ENCODE data around the gene SPATS2L.
A peak's percentile ranks its signal among the peaks of the same experiment; 100 is the strongest.

SPATS2L gene
- 11.8 to 13.9 (median 12.0) reads per million in 3 donors for total RNA-seq

GRCh38 chr2:200306196-200306930 is at the start of gene SPATS2L:
SPATS2L (plus strand) TSS chr2:200306693; CDS start chr2:200389245, 82,552 bp downstream.
- Histone ChIP-seq H3K9me3 (ENCODE audit: control insufficient read depth, low read length) (no peaks in the 10 kb centered on the region), H3K4me1 (ENCODE audit: control insufficient read depth, insufficient read depth, low read length, poor library complexity, severe bottlenecking) (no peaks in the 10 kb centered on the region), H3K27ac (ENCODE audit: insufficient read depth, low read length, poor library complexity, severe bottlenecking) (no peak within 1 kb of the TSS), H3K27me3 (replicated peaks; ENCODE audit: control insufficient read depth, insufficient read depth, low read length, poor library complexity, severe bottlenecking) (no peaks in the 10 kb centered on the region), H3K36me3 (ENCODE audit: control insufficient read depth, insufficient read depth, low read length) (no peaks in the 10 kb centered on the region), H3K4me3 (ENCODE audit: insufficient read depth, low read depth, low read length, poor library complexity, severe bottlenecking) (peak within 1 kb of the TSS; percentile 72)
- peak; percentile 4 to 15 (median 9) for DNase-seq

DNA sequence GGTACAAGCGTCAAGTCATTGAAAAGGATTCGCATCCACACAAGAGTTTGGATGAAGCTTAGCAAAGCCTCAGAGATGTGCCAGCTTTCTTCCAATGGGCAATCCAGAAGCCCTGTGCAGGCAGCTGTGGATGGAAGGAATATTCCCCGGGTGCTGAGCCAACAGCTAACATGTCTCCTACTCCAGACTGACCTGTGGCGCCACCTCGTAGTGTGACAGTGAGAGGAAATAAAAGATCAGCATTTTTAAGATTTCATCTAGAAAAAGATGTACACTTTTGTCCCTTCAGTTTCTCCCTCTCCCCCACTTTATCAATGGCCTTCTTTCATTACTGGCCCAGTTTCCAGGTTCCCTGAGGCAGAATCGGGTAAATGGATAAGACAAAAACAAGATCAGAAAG is 48.9 kb upstream of the SPATS2L start:
- Histone ChIP-seq H3K9me3 (ENCODE audit: control insufficient read depth, low read length) (no peaks in the 10 kb centered on the region), H3K4me1 (ENCODE audit: control insufficient read depth, insufficient read depth, low read length, poor library complexity, severe bottlenecking) (no peaks in the 10 kb centered on the region), H3K4me3 (ENCODE audit: insufficient read depth, low read depth, low read length, poor library complexity, severe bottlenecking) (no peak overlapping the region), H3K36me3 (ENCODE audit: control insufficient read depth, insufficient read depth, low read length) (no peaks in the 10 kb centered on the region), H3K27ac (ENCODE audit: insufficient read depth, low read length, poor library complexity, severe bottlenecking) (no peak overlapping the region), H3K27me3 (replicated peaks; ENCODE audit: control insufficient read depth, insufficient read depth, low read length, poor library complexity, severe bottlenecking) (no peaks in the 10 kb centered on the region)
- no peak for DNase-seq

- H3K27ac ChIP-seq (ENCODE audit: insufficient read depth, low read length, poor library complexity, severe bottlenecking), result no peak overlapping the region
Observed at GRCh38 chr2:200258081-200258480, 48.4 kb upstream of the SPATS2L start.

DNA sequence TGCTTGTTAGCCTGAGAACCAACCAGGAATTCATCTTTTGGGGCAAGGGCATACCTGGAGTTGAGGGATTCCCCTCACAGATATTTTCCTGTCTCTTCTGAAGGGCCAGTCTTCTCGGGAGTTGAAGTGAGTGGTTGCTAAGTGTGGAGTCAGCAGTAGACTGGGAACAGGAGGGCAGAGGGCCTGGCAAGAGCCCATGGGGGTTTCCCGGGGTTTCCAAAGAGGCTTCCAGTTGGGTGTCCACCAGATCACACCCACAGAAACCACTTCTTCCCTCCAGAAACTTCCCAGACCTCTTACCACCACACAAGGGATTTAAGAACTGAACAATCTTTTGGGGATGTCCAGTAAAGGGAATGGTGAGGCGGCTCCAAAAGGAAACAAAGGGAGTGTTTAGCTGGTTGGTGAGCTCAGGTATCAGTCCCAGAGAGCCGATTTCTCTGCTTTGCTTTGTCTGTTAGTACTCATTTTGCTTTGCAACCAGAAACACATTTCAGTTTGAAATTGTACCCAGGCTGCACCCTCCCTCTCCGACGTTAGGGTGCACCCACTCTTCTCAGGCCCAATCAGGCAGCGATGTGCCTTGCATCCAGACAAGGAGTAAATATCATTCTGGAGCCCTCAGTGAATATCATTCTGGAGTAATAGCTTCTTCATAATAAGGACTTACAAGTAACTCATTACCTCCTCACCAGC is 47.5 kb upstream of the SPATS2L start:
- no peaks in the 10 kb centered on the region for H3K27me3 ChIP-seq (replicated peaks; ENCODE audit: control insufficient read depth, insufficient read depth, low read length, poor library complexity, severe bottlenecking)
- H3K27ac ChIP-seq (ENCODE audit: insufficient read depth, low read length, poor library complexity, severe bottlenecking), result no peak overlapping the region
- DNase-seq, result no peak
- H3K4me3 ChIP-seq (ENCODE audit: insufficient read depth, low read depth, low read length, poor library complexity, severe bottlenecking), result no peak overlapping the region
- no peaks in the 10 kb centered on the region for H3K36me3 ChIP-seq (ENCODE audit: control insufficient read depth, insufficient read depth, low read length)
- no peaks in the 10 kb centered on the region for H3K4me1 ChIP-seq (ENCODE audit: control insufficient read depth, insufficient read depth, low read length, poor library complexity, severe bottlenecking)
- no peaks in the 10 kb centered on the region for H3K9me3 ChIP-seq (ENCODE audit: control insufficient read depth, low read length)

More at GRCh38 chr2:200258081-200258480, 48.4 kb upstream of the SPATS2L start:
- Histone ChIP-seq H3K4me3 (ENCODE audit: insufficient read depth, low read depth, low read length, poor library complexity, severe bottlenecking) (no peak overlapping the region), H3K4me1 (ENCODE audit: control insufficient read depth, insufficient read depth, low read length, poor library complexity, severe bottlenecking) (no peaks in the 10 kb centered on the region), H3K36me3 (ENCODE audit: control insufficient read depth, insufficient read depth, low read length) (no peaks in the 10 kb centered on the region), H3K27me3 (replicated peaks; ENCODE audit: control insufficient read depth, insufficient read depth, low read length, poor library complexity, severe bottlenecking) (no peaks in the 10 kb centered on the region), H3K9me3 (ENCODE audit: control insufficient read depth, low read length) (no peaks in the 10 kb centered on the region)
- no peak for DNase-seq

GRCh38 chr2:200259577-200259957 is 46.9 kb upstream of the SPATS2L start:
- Histone ChIP-seq H3K27ac (ENCODE audit: insufficient read depth, low read length, poor library complexity, severe bottlenecking) (no peak overlapping the region), H3K36me3 (ENCODE audit: control insufficient read depth, insufficient read depth, low read length) (no peaks in the 10 kb centered on the region), H3K4me3 (ENCODE audit: insufficient read depth, low read depth, low read length, poor library complexity, severe bottlenecking) (no peak overlapping the region), H3K4me1 (ENCODE audit: control insufficient read depth, insufficient read depth, low read length, poor library complexity, severe bottlenecking) (no peaks in the 10 kb centered on the region), H3K9me3 (ENCODE audit: control insufficient read depth, low read length) (no peaks in the 10 kb centered on the region), H3K27me3 (replicated peaks; ENCODE audit: control insufficient read depth, insufficient read depth, low read length, poor library complexity, severe bottlenecking) (no peaks in the 10 kb centered on the region)
- DNase-seq, result no peak

GRCh38 chr2:200262047-200262446 is 44.4 kb upstream of the SPATS2L start:
- H3K27me3 ChIP-seq (replicated peaks; ENCODE audit: control insufficient read depth, insufficient read depth, low read length, poor library complexity, severe bottlenecking), result no peaks in the 10 kb centered on the region
- no peaks in the 10 kb centered on the region for H3K9me3 ChIP-seq (ENCODE audit: control insufficient read depth, low read length)
- no peak overlapping the region for H3K27ac ChIP-seq (ENCODE audit: insufficient read depth, low read length, poor library complexity, severe bottlenecking)
- no peak for DNase-seq
- no peaks in the 10 kb centered on the region for H3K36me3 ChIP-seq (ENCODE audit: control insufficient read depth, insufficient read depth, low read length)
- H3K4me1 ChIP-seq (ENCODE audit: control insufficient read depth, insufficient read depth, low read length, poor library complexity, severe bottlenecking), result no peaks in the 10 kb centered on the region
- no peak overlapping the region for H3K4me3 ChIP-seq (ENCODE audit: insufficient read depth, low read depth, low read length, poor library complexity, severe bottlenecking)

- Histone ChIP-seq H3K4me3 (ENCODE audit: insufficient read depth, low read depth, low read length, poor library complexity, severe bottlenecking) (no peak overlapping the region), H3K9me3 (ENCODE audit: control insufficient read depth, low read length) (no peaks in the 10 kb centered on the region)
- DNase-seq, result no peak
Observed at GRCh38 chr2:200263279-200263678, 43.2 kb upstream of the SPATS2L start.

GRCh38 chr2:200264631-200265030 is 41.9 kb upstream of the SPATS2L start:
- Histone ChIP-seq H3K27me3 (replicated peaks; ENCODE audit: control insufficient read depth, insufficient read depth, low read length, poor library complexity, severe bottlenecking) (no peaks in the 10 kb centered on the region), H3K4me1 (ENCODE audit: control insufficient read depth, insufficient read depth, low read length, poor library complexity, severe bottlenecking) (no peaks in the 10 kb centered on the region), H3K36me3 (ENCODE audit: control insufficient read depth, insufficient read depth, low read length) (no peaks in the 10 kb centered on the region), H3K4me3 (ENCODE audit: insufficient read depth, low read depth, low read length, poor library complexity, severe bottlenecking) (no peak overlapping the region), H3K27ac (ENCODE audit: insufficient read depth, low read length, poor library complexity, severe bottlenecking) (no peak overlapping the region), H3K9me3 (ENCODE audit: control insufficient read depth, low read length) (no peaks in the 10 kb centered on the region)
- DNase-seq, result no peak

More at GRCh38 chr2:200263279-200263678, 43.2 kb upstream of the SPATS2L start:
- Histone ChIP-seq H3K36me3 (ENCODE audit: control insufficient read depth, insufficient read depth, low read length) (no peaks in the 10 kb centered on the region), H3K4me1 (ENCODE audit: control insufficient read depth, insufficient read depth, low read length, poor library complexity, severe bottlenecking) (no peaks in the 10 kb centered on the region), H3K27ac (ENCODE audit: insufficient read depth, low read length, poor library complexity, severe bottlenecking) (no peak overlapping the region), H3K27me3 (replicated peaks; ENCODE audit: control insufficient read depth, insufficient read depth, low read length, poor library complexity, severe bottlenecking) (no peaks in the 10 kb centered on the region)

DNA sequence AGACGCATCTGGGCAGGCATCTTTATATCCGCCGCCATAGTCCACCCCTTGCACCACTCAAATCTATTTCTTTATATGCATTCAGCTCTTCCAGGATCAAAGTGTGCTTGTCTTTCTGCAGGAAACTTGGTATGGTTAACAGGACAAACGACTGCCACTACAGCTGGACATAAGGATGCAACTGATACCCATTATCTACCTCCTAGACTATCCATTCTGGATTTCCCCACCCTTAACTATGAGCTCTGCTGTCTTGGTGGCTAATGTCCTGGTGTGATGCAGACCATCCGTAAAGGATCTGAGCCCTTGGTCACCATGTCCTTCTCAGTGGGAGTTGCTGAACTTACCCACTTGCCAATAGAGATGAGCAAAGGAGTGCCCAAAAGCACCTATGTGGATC is 40.1 kb upstream of the SPATS2L start:
- no peak overlapping the region for H3K4me3 ChIP-seq (ENCODE audit: insufficient read depth, low read depth, low read length, poor library complexity, severe bottlenecking)
- H3K27ac ChIP-seq (ENCODE audit: insufficient read depth, low read length, poor library complexity, severe bottlenecking), result no peak overlapping the region
- DNase-seq, result no peak
- no peaks in the 10 kb centered on the region for H3K4me1 ChIP-seq (ENCODE audit: control insufficient read depth, insufficient read depth, low read length, poor library complexity, severe bottlenecking)
- H3K27me3 ChIP-seq (replicated peaks; ENCODE audit: control insufficient read depth, insufficient read depth, low read length, poor library complexity, severe bottlenecking), result no peaks in the 10 kb centered on the region
- H3K36me3 ChIP-seq (ENCODE audit: control insufficient read depth, insufficient read depth, low read length), result no peaks in the 10 kb centered on the region
- no peaks in the 10 kb centered on the region for H3K9me3 ChIP-seq (ENCODE audit: control insufficient read depth, low read length)

DNA sequence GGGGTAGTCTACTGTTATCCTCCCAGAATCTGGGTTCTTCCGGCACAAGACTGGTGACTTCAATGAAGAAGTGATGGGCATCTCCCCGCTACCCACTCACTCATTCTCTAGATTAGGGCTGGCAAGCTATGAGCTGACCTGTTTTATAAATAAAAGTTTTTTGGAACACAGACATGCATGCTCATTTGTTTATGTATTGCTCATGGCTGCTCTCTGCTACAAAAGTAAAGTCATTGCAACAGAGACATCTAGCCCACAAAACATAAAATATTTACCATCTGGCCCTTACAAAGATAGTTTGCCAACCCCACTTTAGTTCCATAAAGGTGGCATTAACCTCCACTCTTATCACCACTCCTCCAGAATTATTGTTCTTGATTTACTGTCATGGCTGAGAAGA is 39.1 kb upstream of the SPATS2L start:
- no peak overlapping the region for H3K4me3 ChIP-seq (ENCODE audit: insufficient read depth, low read depth, low read length, poor library complexity, severe bottlenecking)
- H3K9me3 ChIP-seq (ENCODE audit: control insufficient read depth, low read length), result no peaks in the 10 kb centered on the region
- no peaks in the 10 kb centered on the region for H3K36me3 ChIP-seq (ENCODE audit: control insufficient read depth, insufficient read depth, low read length)
- no peaks in the 10 kb centered on the region for H3K4me1 ChIP-seq (ENCODE audit: control insufficient read depth, insufficient read depth, low read length, poor library complexity, severe bottlenecking)
- no peaks in the 10 kb centered on the region for H3K27me3 ChIP-seq (replicated peaks; ENCODE audit: control insufficient read depth, insufficient read depth, low read length, poor library complexity, severe bottlenecking)
- no peak overlapping the region for H3K27ac ChIP-seq (ENCODE audit: insufficient read depth, low read length, poor library complexity, severe bottlenecking)
- no peak for DNase-seq

All from effector memory CD4-positive, alpha-beta T cell (primary cell).